Superior temporal gyrus (tissue), 1 donor: ENCODE data around the gene NTSR2.

Source experiments
- DNase-seq: peaks from one replicate; pipeline ENCODE4 v3.0.0-alpha.2; 2016; ENCODE audit errors: extremely low spot score

NTSR2 gene

GRCh38 chr2:11669454-11670291 lies at the start of gene NTSR2:
NTSR2 (minus strand) TSS chr2:11670195; CDS start chr2:11670129, 66 bp downstream.
- DNase-seq, result no peak

- DNase-seq, result no peak
Measured at GRCh38 chr2:11719230-11719977, 49.4 kb upstream of the NTSR2 start.

GRCh38 chr2:11718606-11719005 lies 48.6 kb upstream of the NTSR2 start:
- DNase-seq, result no peak

GRCh38 chr2:11717623-11718022 lies 47.6 kb upstream of the NTSR2 start:
- no peak for DNase-seq

GRCh38 chr2:11716689-11717321 lies 46.8 kb upstream of the NTSR2 start:
- no peak for DNase-seq

- no peak for DNase-seq
Measured at GRCh38 chr2:11715987-11716652, 46.1 kb upstream of the NTSR2 start.

- no peak for DNase-seq
Measured at GRCh38 chr2:11713815-11714214, 43.8 kb upstream of the NTSR2 start.

- no peak for DNase-seq
Measured at GRCh38 chr2:11712866-11713265, 42.9 kb upstream of the NTSR2 start.

- no peak for DNase-seq
Measured at GRCh38 chr2:11711751-11712150, 41.8 kb upstream of the NTSR2 start.

- DNase-seq, result no peak
Measured at GRCh38 chr2:11711354-11711716, 41.3 kb upstream of the NTSR2 start.

GRCh38 chr2:11710632-11711353 lies 40.8 kb upstream of the NTSR2 start:
- DNase-seq, result peak; percentile 58

GRCh38 chr2:11710210-11710609 lies 40.2 kb upstream of the NTSR2 start:
- DNase-seq, result peak; percentile 40

- DNase-seq, result no peak
Measured at GRCh38 chr2:11709293-11709692, 39.3 kb upstream of the NTSR2 start.

GRCh38 chr2:11708106-11708505 lies 38.1 kb upstream of the NTSR2 start:
- DNase-seq, result no peak

GRCh38 chr2:11705711-11706110 lies 35.7 kb upstream of the NTSR2 start:
- no peak for DNase-seq

- DNase-seq, result no peak
Measured at GRCh38 chr2:11705063-11705462, 35.1 kb upstream of the NTSR2 start.

- no peak for DNase-seq
Measured at GRCh38 chr2:11703700-11704099, 33.7 kb upstream of the NTSR2 start.

GRCh38 chr2:11702946-11703345 lies 33.0 kb upstream of the NTSR2 start:
- DNase-seq, result no peak

GRCh38 chr2:11701751-11702301 lies 31.8 kb upstream of the NTSR2 start:
- no peak for DNase-seq

- DNase-seq, result no peak
Measured at GRCh38 chr2:11701206-11701605, 31.2 kb upstream of the NTSR2 start.
